ENCODE results near the gene SH3RF2. TPM values are rescaled to one million over a fixed set of nuclear protein-coding genes. Genes with fewer than 3 reads are reported as not detected.
"Not testable (repeated sequence)": the region's sequence is repeated elsewhere in the genome, so short reads cannot be mapped to it uniquely, and the experiment has no call there.

SH3RF2 gene
- total RNA-seq: not detected

GRCh38 chr5:145936401-145937131, at the start of gene SH3RF2:
TSS of gene SH3RF2 (plus strand) at chr5:145936578. CDS start at chr5:145937929, 1,351 bp downstream.
- ChIA-PET CTCF (interaction anchor here (1.0 kb wide), 1 partner anchor 9 kb away, joined by 5 read pairs; no protein-coding TSS in a partner anchor), POLR2A (no interaction called here)

- ChIA-PET CTCF (no interaction called here), POLR2A (no interaction called here)
These were observed 49.2 kb upstream of the SH3RF2 start for GRCh38 chr5:145887217-145887616.

GRCh38 chr5:145887976-145888574, 48.3 kb upstream of the SH3RF2 start:
- CTCF ChIA-PET: no interaction called here
- POLR2A ChIA-PET: no interaction called here

GRCh38 chr5:145889611-145890010, 46.8 kb upstream of the SH3RF2 start:
- CTCF ChIA-PET: no interaction called here
- POLR2A ChIA-PET: no interaction called here

GRCh38 chr5:145891378-145891777, 45.0 kb upstream of the SH3RF2 start:
- CTCF ChIA-PET, POLR2A ChIA-PET: not testable (repeated sequence)

GRCh38 chr5:145898171-145898570, 38.2 kb upstream of the SH3RF2 start:
- CTCF ChIA-PET: no interaction called here
- POLR2A ChIA-PET: no interaction called here

GRCh38 chr5:145902421-145902820, 34.0 kb upstream of the SH3RF2 start:
- ChIA-PET CTCF (no interaction called here), POLR2A (no interaction called here)

- ChIA-PET CTCF (no interaction called here), POLR2A (no interaction called here)
These were observed 33.3 kb upstream of the SH3RF2 start for GRCh38 chr5:145903113-145903512.

GRCh38 chr5:145903867-145904266, 32.5 kb upstream of the SH3RF2 start:
- ChIA-PET POLR2A (no interaction called here), CTCF (no interaction called here)

GRCh38 chr5:145904743-145905142, 31.6 kb upstream of the SH3RF2 start:
- ChIA-PET POLR2A (no interaction called here), CTCF (no interaction called here)

- ChIA-PET CTCF (no interaction called here), POLR2A (no interaction called here)
These were observed 30.0 kb upstream of the SH3RF2 start for GRCh38 chr5:145906401-145906800.

- CTCF ChIA-PET: no interaction called here
These were observed 28.0 kb upstream of the SH3RF2 start for GRCh38 chr5:145908206-145908960.

GRCh38 chr5:145911164-145911563, 25.2 kb upstream of the SH3RF2 start:
- CTCF ChIA-PET: no interaction called here
- POLR2A ChIA-PET: no interaction called here

More at GRCh38 chr5:145908206-145908960, 28.0 kb upstream of the SH3RF2 start:
- POLR2A ChIA-PET: no interaction called here

- ChIA-PET POLR2A (no interaction called here), CTCF (no interaction called here)
These were observed 24.4 kb upstream of the SH3RF2 start for GRCh38 chr5:145912019-145912418.

GRCh38 chr5:145912594-145912993, 23.8 kb upstream of the SH3RF2 start:
- CTCF ChIA-PET: no interaction called here
- POLR2A ChIA-PET: no interaction called here

- ChIA-PET CTCF (no interaction called here), POLR2A (no interaction called here)
These were observed 22.7 kb upstream of the SH3RF2 start for GRCh38 chr5:145913701-145914100.

GRCh38 chr5:145915970-145916638, 20.3 kb upstream of the SH3RF2 start:
- CTCF ChIA-PET: no interaction called here
- POLR2A ChIA-PET: no interaction called here

- POLR2A ChIA-PET: no interaction called here
These were observed 19.1 kb upstream of the SH3RF2 start for GRCh38 chr5:145917288-145917687.

GRCh38 chr5:145918397-145918796, 18.0 kb upstream of the SH3RF2 start:
- ChIA-PET CTCF (no interaction called here), POLR2A (no interaction called here)

More at GRCh38 chr5:145917288-145917687, 19.1 kb upstream of the SH3RF2 start:
- CTCF ChIA-PET: no interaction called here

- CTCF ChIA-PET: no interaction called here
- POLR2A ChIA-PET: no interaction called here
These were observed 17.0 kb upstream of the SH3RF2 start for GRCh38 chr5:145919413-145919812.
